Lower leg skin (tissue), 3 donors: Measurements from ENCODE around the gene SURF2.
"Not testable (repeated sequence)": the region's sequence is repeated elsewhere in the genome, so short reads cannot be mapped to it uniquely, and the experiment has no call there.

Experiments
- POLR2A ChIP-seq, 2 donors: fragments of 450-650 bp; IDR thresholded peaks; one replicate each; pipeline ENCODE4 v1.6.1; 2016 to 2017; ENCODE audit warnings: antibody characterized with exemption in 2 of 2, mild to moderate bottlenecking in 1 of 2, moderate library complexity in 1 of 2
- TF ChIP-seq, protein P1 (sequence below), 3 donors: fragments of 450-650 bp; IDR thresholded peaks; one replicate each; pipeline ENCODE4 v1.5.1; 2016; ENCODE audit warnings: antibody characterized with exemption in 3 of 3, mild to moderate bottlenecking in 3 of 3, moderate library complexity in 2 of 3

DNA sequence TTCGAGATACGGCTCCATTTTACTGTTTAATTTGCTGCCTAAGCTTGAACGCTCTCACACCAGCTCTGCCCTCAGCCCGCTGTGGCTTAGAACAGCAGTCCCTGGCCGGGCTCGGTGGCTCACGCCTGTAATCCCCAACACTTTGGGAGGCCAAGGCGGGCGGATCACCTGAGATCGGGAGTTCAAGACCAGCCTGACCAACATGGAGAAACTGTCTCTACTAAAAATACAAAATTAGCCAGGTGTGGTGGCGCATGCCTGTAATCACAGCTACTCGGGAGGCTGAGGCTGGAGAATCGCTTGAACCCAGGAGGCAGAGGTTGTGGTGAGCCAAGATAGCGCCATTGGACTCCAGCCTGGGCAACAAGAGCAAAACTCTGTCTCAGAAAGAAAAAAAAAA lies 20.9 kb downstream of the SURF2 start:
- not testable (repeated sequence) for TF ChIP-seq POLR2A (IDR thresholded peaks at IDR 0.05)
- TF ChIP-seq, protein P1, sequence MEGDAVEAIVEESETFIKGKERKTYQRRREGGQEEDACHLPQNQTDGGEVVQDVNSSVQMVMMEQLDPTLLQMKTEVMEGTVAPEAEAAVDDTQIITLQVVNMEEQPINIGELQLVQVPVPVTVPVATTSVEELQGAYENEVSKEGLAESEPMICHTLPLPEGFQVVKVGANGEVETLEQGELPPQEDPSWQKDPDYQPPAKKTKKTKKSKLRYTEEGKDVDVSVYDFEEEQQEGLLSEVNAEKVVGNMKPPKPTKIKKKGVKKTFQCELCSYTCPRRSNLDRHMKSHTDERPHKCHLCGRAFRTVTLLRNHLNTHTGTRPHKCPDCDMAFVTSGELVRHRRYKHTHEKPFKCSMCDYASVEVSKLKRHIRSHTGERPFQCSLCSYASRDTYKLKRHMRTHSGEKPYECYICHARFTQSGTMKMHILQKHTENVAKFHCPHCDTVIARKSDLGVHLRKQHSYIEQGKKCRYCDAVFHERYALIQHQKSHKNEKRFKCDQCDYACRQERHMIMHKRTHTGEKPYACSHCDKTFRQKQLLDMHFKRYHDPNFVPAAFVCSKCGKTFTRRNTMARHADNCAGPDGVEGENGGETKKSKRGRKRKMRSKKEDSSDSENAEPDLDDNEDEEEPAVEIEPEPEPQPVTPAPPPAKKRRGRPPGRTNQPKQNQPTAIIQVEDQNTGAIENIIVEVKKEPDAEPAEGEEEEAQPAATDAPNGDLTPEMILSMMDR (IDR thresholded peaks at IDR 0.05), result not testable (repeated sequence)
